Kidney epithelial cell (primary cell): Measurements from ENCODE around the gene WDR6. TPM values are rescaled to one million over a fixed set of nuclear protein-coding genes. Genes with fewer than 3 reads are reported as not detected.

Source experiments
- DNase-seq: peaks from one replicate; pipeline ENCODE4 v3.0.0-alpha.2; 2010; ENCODE audit warnings: low read depth
- H3K27me3 ChIP-seq: 2 replicates; pipeline ENCODE4 v1.6.0; 2011; ENCODE audit warnings: low read length; ENCODE audit not compliant: control insufficient read depth, insufficient read depth
- H3K36me3 ChIP-seq: 2 replicates; pipeline ENCODE4 v1.5.1; 2011; ENCODE audit warnings: low read length; ENCODE audit not compliant: control insufficient read depth, insufficient read depth
- H3K4me3 ChIP-seq: 2 replicates; pipeline ENCODE4 v1.5.1; 2011; ENCODE audit warnings: low read depth, mild to moderate bottlenecking, control low read depth, low read length
- CTCF ChIP-seq: IDR thresholded peaks from 2 replicates; pipeline ENCODE4 v1.5.1; 2011; ENCODE audit warnings: mild to moderate bottlenecking, moderate library complexity, low read length, control low read depth, inconsistent platforms; ENCODE audit not compliant: insufficient read depth, poor library complexity, severe bottlenecking
- total RNA-seq: library from RNA; depleted of rRNA; stranded (reverse); fragments of >200 nt; gene quantifications from 2 replicates; pipeline ENCODE4 v1.2.3, GENCODE V29; 2015

Gene WDR6
- total RNA-seq, 1 donor from 2014 or later, result 124 TPM

DNA sequence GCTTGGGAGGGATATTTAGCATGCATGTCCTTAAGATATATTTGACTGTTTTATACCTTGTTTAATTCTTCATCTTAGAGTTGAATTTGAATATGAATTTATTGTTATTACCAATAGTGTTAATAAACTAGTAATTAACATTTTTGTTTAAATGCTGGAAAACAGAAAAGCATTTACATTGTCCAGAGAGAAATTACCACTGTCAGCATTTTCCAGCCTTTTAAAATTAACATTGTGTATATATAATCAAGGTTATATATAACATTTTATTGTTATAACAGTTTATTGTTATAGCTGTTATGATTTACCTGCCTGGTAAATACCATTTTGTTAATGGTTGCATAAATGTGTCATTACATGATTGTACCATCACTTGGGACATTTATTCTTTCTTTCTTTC, 25.2 kb upstream of the WDR6 start:
- Histone ChIP-seq H3K36me3 (peaks cover 6% of the 10 kb centered on the region), H3K27me3 (no peaks in the 10 kb centered on the region), H3K4me3 (no peak overlapping the region)
- no peak for DNase-seq
- TF ChIP-seq CTCF, result no peak

DNA sequence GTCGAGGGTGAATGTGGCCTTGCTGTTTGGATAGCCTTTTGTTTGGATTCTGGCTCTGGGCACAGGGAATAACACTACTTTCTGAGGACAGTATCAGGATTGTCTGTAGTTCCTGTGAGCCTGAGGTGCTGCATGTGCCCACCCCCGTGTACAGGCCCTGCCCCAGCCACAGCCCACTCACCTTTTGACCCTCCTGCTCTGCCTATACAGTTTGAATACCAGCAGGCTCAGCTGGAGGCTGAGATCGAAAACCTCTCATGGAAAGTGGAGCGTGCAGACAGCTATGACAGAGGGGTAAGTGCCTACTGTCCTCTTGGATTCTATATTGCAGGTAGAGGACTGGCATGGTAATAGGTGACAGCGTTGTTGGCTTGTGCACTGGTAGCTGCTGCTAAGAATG, 24.5 kb upstream of the WDR6 start:
- Histone ChIP-seq H3K4me3 (no peak overlapping the region), H3K27me3 (no peaks in the 10 kb centered on the region), H3K36me3 (peaks cover 6% of the 10 kb centered on the region)
- no peak for DNase-seq
- no peak for TF ChIP-seq CTCF

DNA sequence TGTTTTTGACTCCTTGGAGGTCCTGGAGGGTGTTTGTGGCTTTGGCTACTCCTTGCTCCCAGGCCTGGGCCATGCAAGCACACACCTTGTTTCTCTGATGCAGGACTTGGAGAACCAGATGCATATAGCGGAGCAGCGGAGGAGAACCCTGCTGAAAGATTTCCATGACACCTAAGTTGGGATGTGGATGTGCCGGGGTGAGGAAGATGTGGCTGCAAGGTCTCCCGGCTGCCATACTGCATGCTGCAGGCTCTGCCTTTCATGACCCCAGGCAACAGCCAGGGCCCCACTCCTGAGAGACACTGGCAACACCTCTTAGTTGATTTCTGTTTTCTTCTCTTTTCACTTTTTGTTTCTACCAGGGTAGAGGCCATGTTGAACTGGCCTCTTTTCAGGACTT, 24.1 kb upstream of the WDR6 start:
- TF ChIP-seq CTCF, result no peak
- H3K36me3 ChIP-seq, result peaks cover 6% of the 10 kb centered on the region
- DNase-seq, result no peak
- no peak overlapping the region for H3K4me3 ChIP-seq
- H3K27me3 ChIP-seq, result no peaks in the 10 kb centered on the region

DNA sequence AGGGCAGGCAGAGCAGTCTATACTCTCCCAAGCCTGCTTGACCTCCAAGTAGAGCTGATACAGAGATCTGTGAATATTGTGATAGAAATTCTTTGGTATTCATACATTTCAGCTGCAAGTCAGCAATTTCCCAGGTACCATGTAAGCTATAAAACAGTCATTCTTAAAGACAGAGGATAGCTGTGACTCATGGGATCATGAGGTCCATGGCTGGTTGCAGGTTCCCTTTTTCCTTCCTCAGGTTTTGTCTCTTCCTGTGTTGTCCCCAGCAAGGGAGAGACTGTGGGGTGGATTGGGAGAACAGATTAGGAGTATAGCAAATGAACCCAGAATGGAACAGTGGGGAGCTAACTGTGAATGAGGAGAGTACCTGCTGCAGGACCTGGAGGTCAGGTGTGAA, 22.5 kb upstream of the WDR6 start:
- DNase-seq, result no peak
- Histone ChIP-seq H3K4me3 (no peak overlapping the region), H3K36me3 (peaks cover 2% of the 10 kb centered on the region), H3K27me3 (no peaks in the 10 kb centered on the region)
- no peak for TF ChIP-seq CTCF

- Histone ChIP-seq H3K27me3 (no peaks in the 10 kb centered on the region), H3K36me3 (peaks cover 2% of the 10 kb centered on the region), H3K4me3 (no peak overlapping the region)
- no peak for DNase-seq
- no peak for TF ChIP-seq CTCF
These were observed 21.3 kb upstream of the WDR6 start for GRCh38 chr3:48985831-48986376.

GRCh38 chr3:48989126-48989795, 17.9 kb upstream of the WDR6 start:
- Histone ChIP-seq H3K4me3 (peak overlapping the region; percentile 94), H3K36me3 (no peaks in the 10 kb centered on the region), H3K27me3 (no peaks in the 10 kb centered on the region)
- no peak for DNase-seq
- TF ChIP-seq CTCF, result no peak
